Muscle layer of colon (tissue), 2 donors: Measurements from ENCODE around the gene ACP1.

Experiments
- H3K27ac ChIP-seq: one replicate; pipeline ENCODE4 v1.7.0; 2013; ENCODE audit warnings: low read depth, mild to moderate bottlenecking, low read length, moderate library complexity
- H3K27me3 ChIP-seq, 2 donors: one replicate each; pipeline ENCODE4 v1.7.0; 2013; ENCODE audit warnings: low read length in 2 of 2, mild to moderate bottlenecking in 2 of 2; ENCODE audit not compliant: insufficient read depth in 2 of 2, control insufficient read depth in 1 of 2
- H3K36me3 ChIP-seq: one replicate; pipeline ENCODE4 v1.7.0; 2013; ENCODE audit warnings: mild to moderate bottlenecking, low read length; ENCODE audit not compliant: insufficient read depth
- H3K4me1 ChIP-seq: one replicate; pipeline ENCODE4 v1.7.0; 2013; ENCODE audit warnings: mild to moderate bottlenecking, low read length; ENCODE audit not compliant: insufficient read depth
- H3K4me3 ChIP-seq, 2 donors: one replicate each; pipeline ENCODE4 v1.7.0; 2013; ENCODE audit warnings: low read length in 2 of 2, low read depth in 1 of 2, mild to moderate bottlenecking in 1 of 2, moderate library complexity in 1 of 2
- H3K9ac ChIP-seq: one replicate; pipeline ENCODE4 v1.7.0; 2013; ENCODE audit warnings: low read length
- H3K9me3 ChIP-seq: one replicate; pipeline ENCODE4 v1.7.0; 2013; ENCODE audit warnings: mild to moderate bottlenecking, low read length
- donor health status: abdominal sarcoma.
- donor health status: Adenocarcinoma of cecum.

ACP1 gene

GRCh38 chr2:319059-319600 lies 54.4 kb downstream of the ACP1 start:
- Histone ChIP-seq H3K27me3 (no peaks in the 10 kb centered on the region), H3K4me1 (no peaks in the 10 kb centered on the region), H3K36me3 (no peaks in the 10 kb centered on the region), H3K27ac (no peak overlapping the region), H3K9ac (no peak overlapping the region), H3K9me3 (no peaks in the 10 kb centered on the region), H3K4me3 (no peak overlapping the region)

- no peaks in the 10 kb centered on the region for H3K27me3 ChIP-seq
- no peaks in the 10 kb centered on the region for H3K36me3 ChIP-seq
- H3K4me1 ChIP-seq = no peaks in the 10 kb centered on the region
- no peaks in the 10 kb centered on the region for H3K9me3 ChIP-seq
- H3K9ac ChIP-seq = no peak overlapping the region
- H3K4me3 ChIP-seq = no peak overlapping the region
- no peak overlapping the region for H3K27ac ChIP-seq
Measured at GRCh38 chr2:320561-320960, 55.8 kb downstream of the ACP1 start.

- no peak overlapping the region for H3K9ac ChIP-seq
- H3K27ac ChIP-seq = no peak overlapping the region
- no peak overlapping the region for H3K4me3 ChIP-seq
- no peaks in the 10 kb centered on the region for H3K27me3 ChIP-seq
- no peaks in the 10 kb centered on the region for H3K36me3 ChIP-seq
- no peaks in the 10 kb centered on the region for H3K4me1 ChIP-seq
- H3K9me3 ChIP-seq = no peaks in the 10 kb centered on the region
Measured at GRCh38 chr2:322326-322725, 57.6 kb downstream of the ACP1 start.

- Histone ChIP-seq H3K4me1 (no peaks in the 10 kb centered on the region), H3K27ac (no peak overlapping the region), H3K27me3 (no peaks in the 10 kb centered on the region), H3K4me3 (no peak overlapping the region), H3K9me3 (peaks cover 1% of the 10 kb centered on the region), H3K36me3 (no peaks in the 10 kb centered on the region), H3K9ac (no peak overlapping the region)
Measured at GRCh38 chr2:323035-323434, 58.3 kb downstream of the ACP1 start.
